Measurements from ENCODE around the gene MS4A6A.
"Not testable (repeated sequence)": the region's sequence is repeated elsewhere in the genome, so short reads cannot be mapped to it uniquely, and the experiment has no call there.

The MS4A6A gene

DNA sequence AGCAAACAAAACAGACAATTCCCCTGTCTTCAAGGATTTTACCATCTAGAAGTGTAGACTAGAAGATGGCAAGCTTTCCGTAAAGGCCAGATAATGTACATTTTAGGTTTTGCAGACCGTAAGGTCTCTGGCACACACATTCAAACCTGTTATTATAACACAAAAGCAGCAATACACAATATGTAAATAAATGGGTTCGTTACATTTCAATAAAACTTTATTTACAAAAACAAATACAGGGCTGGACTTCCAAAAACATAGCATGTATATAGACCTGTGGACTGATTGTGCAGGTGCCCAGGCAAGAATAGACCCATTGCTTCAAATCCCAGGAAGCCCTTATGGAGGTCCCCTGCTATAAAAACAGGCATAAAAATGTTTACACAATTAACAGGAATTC, 27.1 kb upstream of the MS4A6A start:
- TF ChIP-seq, protein P1, sequence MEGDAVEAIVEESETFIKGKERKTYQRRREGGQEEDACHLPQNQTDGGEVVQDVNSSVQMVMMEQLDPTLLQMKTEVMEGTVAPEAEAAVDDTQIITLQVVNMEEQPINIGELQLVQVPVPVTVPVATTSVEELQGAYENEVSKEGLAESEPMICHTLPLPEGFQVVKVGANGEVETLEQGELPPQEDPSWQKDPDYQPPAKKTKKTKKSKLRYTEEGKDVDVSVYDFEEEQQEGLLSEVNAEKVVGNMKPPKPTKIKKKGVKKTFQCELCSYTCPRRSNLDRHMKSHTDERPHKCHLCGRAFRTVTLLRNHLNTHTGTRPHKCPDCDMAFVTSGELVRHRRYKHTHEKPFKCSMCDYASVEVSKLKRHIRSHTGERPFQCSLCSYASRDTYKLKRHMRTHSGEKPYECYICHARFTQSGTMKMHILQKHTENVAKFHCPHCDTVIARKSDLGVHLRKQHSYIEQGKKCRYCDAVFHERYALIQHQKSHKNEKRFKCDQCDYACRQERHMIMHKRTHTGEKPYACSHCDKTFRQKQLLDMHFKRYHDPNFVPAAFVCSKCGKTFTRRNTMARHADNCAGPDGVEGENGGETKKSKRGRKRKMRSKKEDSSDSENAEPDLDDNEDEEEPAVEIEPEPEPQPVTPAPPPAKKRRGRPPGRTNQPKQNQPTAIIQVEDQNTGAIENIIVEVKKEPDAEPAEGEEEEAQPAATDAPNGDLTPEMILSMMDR (IDR thresholded peaks at IDR 0.05; ENCODE audit: low read length, missing control alignments), result no peak
- DNase-seq (ENCODE audit: low read depth), result no peak
- no peak overlapping the region for H3K4me3 ChIP-seq (replicated peaks; ENCODE audit: low read depth, low read length)

- TF ChIP-seq, protein P1 (IDR thresholded peaks at IDR 0.05; ENCODE audit: low read length, missing control alignments), result no peak
- no peak for DNase-seq (ENCODE audit: low read depth)
- H3K4me3 ChIP-seq (replicated peaks; ENCODE audit: low read depth, low read length), result no peak overlapping the region
These were observed 26.1 kb upstream of the MS4A6A start for GRCh38 chr11:60208951-60209350.

GRCh38 chr11:60208146-60208895, 25.4 kb upstream of the MS4A6A start:
- no peak for DNase-seq (ENCODE audit: low read depth)
- no peak overlapping the region for H3K4me3 ChIP-seq (replicated peaks; ENCODE audit: low read depth, low read length)

DNA sequence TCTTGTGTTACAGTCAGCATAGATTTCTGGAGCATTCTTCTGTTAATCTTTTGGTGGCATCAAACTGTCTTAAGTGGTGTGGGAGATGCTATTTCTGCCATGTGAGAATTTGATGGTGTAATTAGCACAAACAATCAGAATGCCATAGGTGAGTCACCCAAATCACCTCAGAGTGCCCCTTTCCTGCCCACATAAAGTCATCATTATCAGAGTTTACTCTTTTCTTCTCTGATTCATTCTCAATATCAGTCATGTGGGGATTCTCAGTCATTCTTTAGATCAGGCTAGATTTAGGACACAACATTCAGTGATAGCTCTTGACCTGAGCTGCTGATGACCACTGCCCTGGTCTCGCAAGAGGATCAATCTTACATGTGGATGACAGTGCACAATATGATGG, 23.7 kb upstream of the MS4A6A start:
- TF ChIP-seq, protein P1 (IDR thresholded peaks at IDR 0.05; ENCODE audit: low read length, missing control alignments), result no peak
- H3K4me3 ChIP-seq (replicated peaks; ENCODE audit: low read depth, low read length), result no peak overlapping the region
- no peak for DNase-seq (ENCODE audit: low read depth)

More at GRCh38 chr11:60208146-60208895, 25.4 kb upstream of the MS4A6A start:
- TF ChIP-seq, protein P1 (IDR thresholded peaks at IDR 0.05; ENCODE audit: low read length, missing control alignments), result no peak

- TF ChIP-seq, protein P1 (IDR thresholded peaks at IDR 0.05; ENCODE audit: low read length, missing control alignments), result no peak
- no peak overlapping the region for H3K4me3 ChIP-seq (replicated peaks; ENCODE audit: low read depth, low read length)
- peak; percentile 1 for DNase-seq (ENCODE audit: low read depth)
These were observed 22.0 kb upstream of the MS4A6A start for GRCh38 chr11:60204922-60205321.

DNA sequence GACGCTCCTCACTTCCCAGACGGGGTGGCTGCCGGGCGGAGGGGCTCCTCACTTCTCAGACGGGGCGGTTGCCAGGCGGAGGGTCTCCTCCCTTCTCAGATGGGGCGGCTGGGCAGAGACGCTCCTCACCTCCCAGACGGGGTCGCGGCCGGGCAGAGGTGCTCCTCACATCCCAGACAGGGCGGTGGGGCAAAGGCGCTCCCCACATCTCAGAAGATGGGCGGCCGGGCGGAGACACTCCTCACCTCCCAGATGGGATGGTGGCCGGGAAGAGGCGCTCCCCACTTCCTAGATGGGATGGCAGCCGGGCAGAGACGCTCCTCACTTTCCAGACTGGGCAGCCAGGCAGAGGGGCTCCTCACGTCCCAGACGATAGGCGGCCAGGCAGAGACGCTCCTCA, 18.5 kb upstream of the MS4A6A start:
- not testable (repeated sequence) for DNase-seq (ENCODE audit: low read depth); H3K4me3 ChIP-seq (replicated peaks; ENCODE audit: low read depth, low read length)

GRCh38 chr11:60197442-60197841, 14.6 kb upstream of the MS4A6A start:
- TF ChIP-seq, protein P1 (IDR thresholded peaks at IDR 0.05; ENCODE audit: low read length, missing control alignments), result no peak
- no peak overlapping the region for H3K4me3 ChIP-seq (replicated peaks; ENCODE audit: low read depth, low read length)
- no peak for DNase-seq (ENCODE audit: low read depth)
